Chondrocyte (in vitro differentiated cells): ENCODE measurements around the gene HMX2. TPM values are rescaled to one million over a fixed set of nuclear protein-coding genes. Genes with fewer than 3 reads are reported as not detected.
A peak's percentile ranks its signal among the peaks of the same experiment; 100 is the strongest.

ENCODE experiments used
- DNase-seq: peaks from one replicate; pipeline ENCODE4 v3.0.0; 2021; ENCODE audit warnings: mixed read lengths, low spot score
- H3K27ac Mint-ChIP-seq: one replicate; pipeline ENCODE4 v1.8.0; 2021; ENCODE audit warnings: mild to moderate bottlenecking, moderate library complexity, mixed read lengths; ENCODE audit not compliant: unreplicated experiment
- H3K27me3 Mint-ChIP-seq: 2 replicates; pipeline ENCODE4 v1.8.0; 2021; ENCODE audit warnings: low read depth, mixed read lengths
- H3K36me3 Mint-ChIP-seq: 2 replicates; pipeline ENCODE4 v1.8.0; 2021; ENCODE audit warnings: low read depth, mixed read lengths
- H3K4me1 Mint-ChIP-seq: 2 replicates; pipeline ENCODE4 v1.8.0; 2021; ENCODE audit warnings: low read depth, mild to moderate bottlenecking, mixed read lengths
- H3K4me3 Mint-ChIP-seq: one replicate; pipeline ENCODE4 v1.8.0; 2021; ENCODE audit warnings: mild to moderate bottlenecking, moderate library complexity, mixed read lengths; ENCODE audit not compliant: unreplicated experiment
- H3K9me3 Mint-ChIP-seq: 2 replicates; pipeline ENCODE4 v1.8.0; 2021; ENCODE audit warnings: low read depth, mixed read lengths
- CTCF ChIP-seq: fragments of 200-600 bp; sonication (generic); IDR thresholded peaks from 2 replicates; pipeline ENCODE4 v1.5.0; 2021; ENCODE audit warnings: antibody characterized with exemption, mild to moderate bottlenecking, moderate library complexity
- total RNA-seq: library from RNA; stranded (reverse); gene quantifications from 3 replicates; pipeline ENCODE4 v1.2.1, GENCODE V29; 2021

Gene HMX2
- total RNA-seq, 1 donor from 2014 or later, result not detected

GRCh38 chr10:123139521-123140163 is 8.3 kb upstream of the HMX2 start:
- Mint-ChIP-seq H3K27me3 (peaks cover 78% of the 10 kb centered on the region), H3K9me3 (no peaks in the 10 kb centered on the region), H3K4me1 (peaks cover 19% of the 10 kb centered on the region), H3K4me3 (peak overlapping the region; percentile 40), H3K27ac (no peak overlapping the region), H3K36me3 (peaks cover 7% of the 10 kb centered on the region)
- no peak for DNase-seq
- no peak for TF ChIP-seq CTCF

- Mint-ChIP-seq H3K4me1 (peaks cover 19% of the 10 kb centered on the region), H3K36me3 (peaks cover 7% of the 10 kb centered on the region), H3K4me3 (no peak overlapping the region), H3K27me3 (peaks cover 82% of the 10 kb centered on the region), H3K9me3 (no peaks in the 10 kb centered on the region), H3K27ac (no peak overlapping the region)
- no peak for TF ChIP-seq CTCF
- no peak for DNase-seq
Observed at GRCh38 chr10:123140164-123140982, 7.6 kb upstream of the HMX2 start.

GRCh38 chr10:123140983-123141390 is 6.9 kb upstream of the HMX2 start:
- Mint-ChIP-seq H3K9me3 (no peaks in the 10 kb centered on the region), H3K36me3 (peaks cover 9% of the 10 kb centered on the region), H3K4me3 (no peak overlapping the region), H3K27me3 (peaks cover 88% of the 10 kb centered on the region), H3K4me1 (peaks cover 19% of the 10 kb centered on the region), H3K27ac (no peak overlapping the region)
- DNase-seq, result no peak
- TF ChIP-seq CTCF, result no peak

- no peak for DNase-seq
- Mint-ChIP-seq H3K4me3 (no peak overlapping the region), H3K36me3 (peaks cover 7% of the 10 kb centered on the region), H3K4me1 (peaks cover 12% of the 10 kb centered on the region), H3K9me3 (no peaks in the 10 kb centered on the region), H3K27me3 (peaks cover 89% of the 10 kb centered on the region), H3K27ac (no peak overlapping the region)
- TF ChIP-seq CTCF, result no peak
Observed at GRCh38 chr10:123141791-123142700, 5.9 kb upstream of the HMX2 start.

GRCh38 chr10:123142701-123143161 is 5.2 kb upstream of the HMX2 start:
- H3K27ac Mint-ChIP-seq, result no peak overlapping the region
- no peak for DNase-seq
- H3K27me3 Mint-ChIP-seq, result peaks cover 89% of the 10 kb centered on the region
- no peak overlapping the region for H3K4me3 Mint-ChIP-seq
- TF ChIP-seq CTCF, result no peak
- peaks cover 9% of the 10 kb centered on the region for H3K4me1 Mint-ChIP-seq
- no peaks in the 10 kb centered on the region for H3K9me3 Mint-ChIP-seq
- peaks cover 7% of the 10 kb centered on the region for H3K36me3 Mint-ChIP-seq
